ENCODE measurements around the gene EPC2.

GRCh38 chr2:148599109-148599991, 45.2 kb upstream of the EPC2 start:
- TF ChIP-seq CTCF (IDR thresholded peaks at IDR 0.05; ENCODE audit: low read depth, low read length) (no peak), POLR2A (IDR thresholded peaks at IDR 0.05; ENCODE audit: extremely low read depth, insufficient read length) (no peak), MYC (IDR thresholded peaks at IDR 0.05; ENCODE audit: low read depth, low read length) (no peak), MAX (IDR thresholded peaks at IDR 0.05; ENCODE audit: low read depth, low read length) (no peak)
